Dendritic cell treated with granulocyte-macrophage colony-stimulating factor and Interleukin-4, amounts not matched to agents 40 ng/mL and 50 ng/mL, for 4 days (primary cell): ENCODE results near the gene SPINK8.
"Not testable (repeated sequence)": the region's sequence is repeated elsewhere in the genome, so short reads cannot be mapped to it uniquely, and the experiment has no call there.

ENCODE experiments used
- H3K27ac Mint-ChIP-seq: one replicate; pipeline ENCODE4 v1.8.0; 2022; ENCODE audit warnings: mild to moderate bottlenecking, mixed read lengths
- H3K27me3 Mint-ChIP-seq: one replicate; pipeline ENCODE4 v1.8.0; 2022; ENCODE audit warnings: mild to moderate bottlenecking, mixed read lengths
- H3K36me3 Mint-ChIP-seq: one replicate; pipeline ENCODE4 v1.8.0; 2022; ENCODE audit warnings: low read depth, mixed read lengths
- H3K4me1 Mint-ChIP-seq: one replicate; pipeline ENCODE4 v1.8.0; 2022; ENCODE audit warnings: low read depth, mixed read lengths
- H3K4me3 Mint-ChIP-seq: one replicate; pipeline ENCODE4 v1.8.0; 2022; ENCODE audit warnings: mild to moderate bottlenecking, moderate library complexity, mixed read lengths
- H3K9me3 Mint-ChIP-seq: one replicate; pipeline ENCODE4 v1.8.0; 2022; ENCODE audit warnings: mixed read lengths
- intact Hi-C: fragments of 100-400 bp; cut with micrococcal nuclease; formaldehyde crosslinking; loops from one replicate; pipeline ENCODE4 v1.15.0; 2022

Gene SPINK8

GRCh38 chr3:48278884-48279559 is 54.4 kb downstream of the SPINK8 start:
- intact Hi-C loops, result loop anchor here (10.0 kb wide), 1 partner anchor 116 kb away; no protein-coding TSS in a partner anchor
- H3K4me1 Mint-ChIP-seq, result no peaks in the 10 kb centered on the region
- H3K27ac Mint-ChIP-seq, result no peak overlapping the region
- H3K27me3 Mint-ChIP-seq, result no peaks in the 10 kb centered on the region
- H3K4me3 Mint-ChIP-seq, result no peak overlapping the region
- H3K36me3 Mint-ChIP-seq, result no peaks in the 10 kb centered on the region
- H3K9me3 Mint-ChIP-seq, result no peaks in the 10 kb centered on the region

GRCh38 chr3:48276911-48277641 is 56.4 kb downstream of the SPINK8 start:
- Mint-ChIP-seq H3K9me3 (no peaks in the 10 kb centered on the region), H3K27ac (no peak overlapping the region), H3K27me3 (no peaks in the 10 kb centered on the region), H3K36me3 (no peaks in the 10 kb centered on the region), H3K4me1 (peaks cover 10% of the 10 kb centered on the region), H3K4me3 (no peak overlapping the region)
- intact Hi-C loops, result loop anchor here (10.0 kb wide), 1 partner anchor 118 kb away; no protein-coding TSS in a partner anchor

GRCh38 chr3:48275287-48276027 is 58.0 kb downstream of the SPINK8 start:
- no peaks in the 10 kb centered on the region for H3K27me3 Mint-ChIP-seq
- intact Hi-C loops, result loop anchor here (10.0 kb wide), 1 partner anchor 119 kb away; no protein-coding TSS in a partner anchor
- H3K27ac Mint-ChIP-seq, result no peak overlapping the region
- peaks cover 6% of the 10 kb centered on the region for H3K9me3 Mint-ChIP-seq
- H3K4me3 Mint-ChIP-seq, result no peak overlapping the region
- H3K4me1 Mint-ChIP-seq, result peaks cover 10% of the 10 kb centered on the region
- H3K36me3 Mint-ChIP-seq, result peaks cover 10% of the 10 kb centered on the region

GRCh38 chr3:48274452-48274851 is 59.0 kb downstream of the SPINK8 start:
- H3K27ac Mint-ChIP-seq, result no peak overlapping the region
- peaks cover 10% of the 10 kb centered on the region for H3K4me1 Mint-ChIP-seq
- H3K9me3 Mint-ChIP-seq, result peaks cover 6% of the 10 kb centered on the region
- no peak overlapping the region for H3K4me3 Mint-ChIP-seq
- intact Hi-C loops, result loop anchor here (10.0 kb wide), 1 partner anchor 120 kb away; no protein-coding TSS in a partner anchor
- H3K27me3 Mint-ChIP-seq, result no peaks in the 10 kb centered on the region
- peaks cover 20% of the 10 kb centered on the region for H3K36me3 Mint-ChIP-seq

- intact Hi-C loops, result loop anchor here (1.0 to 10.0 kb wide), 2 partner anchors 121 to 163 kb away; no protein-coding TSS in a partner anchor
- peaks cover 10% of the 10 kb centered on the region for H3K4me1 Mint-ChIP-seq
- peaks cover 6% of the 10 kb centered on the region for H3K9me3 Mint-ChIP-seq
- H3K4me3 Mint-ChIP-seq, result no peak overlapping the region
- H3K27ac Mint-ChIP-seq, result no peak overlapping the region
- no peaks in the 10 kb centered on the region for H3K27me3 Mint-ChIP-seq
- H3K36me3 Mint-ChIP-seq, result peaks cover 28% of the 10 kb centered on the region
Observed at GRCh38 chr3:48273594-48274211, 59.8 kb downstream of the SPINK8 start.

GRCh38 chr3:48271763-48272498 is 61.5 kb downstream of the SPINK8 start:
- intact Hi-C loops, result loop anchor here (10.0 kb wide), 1 partner anchor 123 kb away; no protein-coding TSS in a partner anchor

GRCh38 chr3:48271223-48271622 is 62.2 kb downstream of the SPINK8 start:
- H3K27me3 Mint-ChIP-seq, H3K27ac Mint-ChIP-seq, H3K9me3 Mint-ChIP-seq, H3K4me3 Mint-ChIP-seq: not testable (repeated sequence)
- intact Hi-C loops, result loop anchor here (10.0 kb wide), 1 partner anchor 124 kb away; no protein-coding TSS in a partner anchor
- Mint-ChIP-seq H3K4me1 (peaks cover 17% of the 10 kb centered on the region), H3K36me3 (peaks cover 52% of the 10 kb centered on the region)

More at GRCh38 chr3:48271763-48272498, 61.5 kb downstream of the SPINK8 start:
- Mint-ChIP-seq H3K4me3 (no peak overlapping the region), H3K4me1 (peaks cover 17% of the 10 kb centered on the region), H3K27ac (peak overlapping the region; percentile 15), H3K36me3 (peaks cover 45% of the 10 kb centered on the region), H3K9me3 (peaks cover 6% of the 10 kb centered on the region), H3K27me3 (no peaks in the 10 kb centered on the region)

- Mint-ChIP-seq H3K27ac (no peak overlapping the region), H3K27me3 (no peaks in the 10 kb centered on the region), H3K9me3 (peaks cover 6% of the 10 kb centered on the region), H3K36me3 (peaks cover 62% of the 10 kb centered on the region), H3K4me1 (peaks cover 17% of the 10 kb centered on the region), H3K4me3 (no peak overlapping the region)
- intact Hi-C loops, result loop anchor here (10.0 kb wide), 1 partner anchor 124 kb away; no protein-coding TSS in a partner anchor
Observed at GRCh38 chr3:48270306-48270705, 63.2 kb downstream of the SPINK8 start.

GRCh38 chr3:48269592-48269991 is 63.9 kb downstream of the SPINK8 start:
- H3K36me3 Mint-ChIP-seq, result peaks cover 68% of the 10 kb centered on the region
- intact Hi-C loops, result no loop called here
- H3K4me3 Mint-ChIP-seq, result no peak overlapping the region
- H3K27ac Mint-ChIP-seq, result no peak overlapping the region
- H3K27me3 Mint-ChIP-seq, result no peaks in the 10 kb centered on the region
- H3K9me3 Mint-ChIP-seq, result peaks cover 6% of the 10 kb centered on the region
- peaks cover 17% of the 10 kb centered on the region for H3K4me1 Mint-ChIP-seq

GRCh38 chr3:48268936-48269561 is 64.4 kb downstream of the SPINK8 start:
- peaks cover 6% of the 10 kb centered on the region for H3K9me3 Mint-ChIP-seq
- no peaks in the 10 kb centered on the region for H3K27me3 Mint-ChIP-seq
- peaks cover 73% of the 10 kb centered on the region for H3K36me3 Mint-ChIP-seq
- no peak overlapping the region for H3K4me3 Mint-ChIP-seq
- no peak overlapping the region for H3K27ac Mint-ChIP-seq
- peaks cover 17% of the 10 kb centered on the region for H3K4me1 Mint-ChIP-seq
- intact Hi-C loops, result no loop called here

- peaks cover 79% of the 10 kb centered on the region for H3K36me3 Mint-ChIP-seq
- H3K4me1 Mint-ChIP-seq, result peaks cover 17% of the 10 kb centered on the region
- H3K9me3 Mint-ChIP-seq, result peaks cover 6% of the 10 kb centered on the region
- no peak overlapping the region for H3K4me3 Mint-ChIP-seq
- H3K27ac Mint-ChIP-seq, result no peak overlapping the region
- no peaks in the 10 kb centered on the region for H3K27me3 Mint-ChIP-seq
- intact Hi-C loops, result no loop called here
Observed at GRCh38 chr3:48268381-48268935, 65.0 kb downstream of the SPINK8 start.

- intact Hi-C loops, result no loop called here
- peaks cover 14% of the 10 kb centered on the region for H3K4me1 Mint-ChIP-seq
- H3K9me3 Mint-ChIP-seq, result peaks cover 6% of the 10 kb centered on the region
- no peaks in the 10 kb centered on the region for H3K27me3 Mint-ChIP-seq
- H3K4me3 Mint-ChIP-seq, result no peak overlapping the region
- no peak overlapping the region for H3K27ac Mint-ChIP-seq
- H3K36me3 Mint-ChIP-seq, result peaks cover 86% of the 10 kb centered on the region
Observed at GRCh38 chr3:48267782-48268181, 65.7 kb downstream of the SPINK8 start.
